ENCODE results near the gene MICAL2. TPM values are rescaled to one million over a fixed set of nuclear protein-coding genes. Genes with fewer than 3 reads are reported as not detected.
A peak's percentile ranks its signal among the peaks of the same experiment; 100 is the strongest.

The MICAL2 gene
- total and polyA plus RNA-seq, 2 donors: 17.3 to 26.8 TPM

- Histone ChIP-seq H3K4me1 (ENCODE audit: control insufficient read depth in 2 of 2, insufficient read depth in 2 of 2, low read length in 2 of 2) (peaks cover 15 to 18% of the 10 kb centered on the region in 2 donors), H3K27ac (ENCODE audit: low read depth in 1 of 2, low read length in 1 of 2) (no peak overlapping the region), H3K36me3 (ENCODE audit: control insufficient read depth in 2 of 2, insufficient read depth in 2 of 2, low read length in 1 of 2) (no peaks in the 10 kb centered on the region), H3K4me3 (ENCODE audit: low read length in 2 of 2) (no peak overlapping the region), H3K27me3 (ENCODE audit: control insufficient read depth in 2 of 2, insufficient read depth in 1 of 2, low read length in 1 of 2) (no peaks in the 10 kb centered on the region), H3K9me3 (ENCODE audit: control insufficient read depth in 2 of 2, insufficient read depth in 1 of 2, low read length in 1 of 2) (no peaks in the 10 kb centered on the region)
- no peak for DNase-seq (ENCODE audit: low read depth in 6 of 9, low spot score in 9 of 9)
- WGBS: 10% methylated on average over 1 of the region's 1 CpG
These were observed 63.7 kb downstream of the MICAL2 start for GRCh38 chr11:12174128-12174476.

GRCh38 chr11:12174477-12175143 is 64.2 kb downstream of the MICAL2 start:
- 73% methylated on average over 3 of the region's 3 CpGs for WGBS
- no peak overlapping the region for H3K4me3 ChIP-seq (ENCODE audit: low read length in 2 of 2)
- no peak overlapping the region for H3K27ac ChIP-seq (ENCODE audit: low read depth in 1 of 2, low read length in 1 of 2)
- no peaks in the 10 kb centered on the region for H3K9me3 ChIP-seq (ENCODE audit: control insufficient read depth in 2 of 2, insufficient read depth in 1 of 2, low read length in 1 of 2)
- no peaks in the 10 kb centered on the region for H3K36me3 ChIP-seq (ENCODE audit: control insufficient read depth in 2 of 2, insufficient read depth in 2 of 2, low read length in 1 of 2)
- DNase-seq (ENCODE audit: low read depth in 6 of 9, low spot score in 9 of 9): peak in 1 of 9 donors; percentile 35
- peaks cover 20 to 23% of the 10 kb centered on the region in 2 donors for H3K4me1 ChIP-seq (ENCODE audit: control insufficient read depth in 2 of 2, insufficient read depth in 2 of 2, low read length in 2 of 2)
- no peaks in the 10 kb centered on the region for H3K27me3 ChIP-seq (ENCODE audit: control insufficient read depth in 2 of 2, insufficient read depth in 1 of 2, low read length in 1 of 2)

DNA sequence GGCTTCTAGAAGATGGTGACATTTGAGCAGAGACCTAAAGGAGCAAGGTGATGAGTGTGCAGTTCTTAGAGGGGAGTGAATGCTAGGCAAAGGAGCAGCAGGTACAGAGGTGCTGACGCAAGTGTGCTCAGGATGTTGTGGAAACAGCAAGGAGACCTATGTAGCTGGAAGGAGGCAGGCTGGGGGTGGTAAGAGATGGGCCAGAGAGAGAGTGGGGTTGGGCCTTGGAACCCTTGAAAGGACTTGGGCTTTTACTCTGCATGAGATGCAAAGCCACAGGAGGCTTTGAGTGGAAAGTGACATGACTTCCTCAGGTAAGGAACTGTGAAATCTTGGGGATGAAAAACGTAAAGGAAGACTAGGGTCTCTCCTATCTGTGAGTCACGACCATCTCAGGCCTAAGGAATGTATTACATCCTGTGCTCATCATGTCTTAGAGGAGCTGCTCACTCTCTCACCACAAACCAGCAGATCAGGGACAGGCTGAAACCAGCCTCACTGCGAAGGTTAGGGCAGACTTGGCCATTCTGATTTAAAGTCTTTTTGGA is 65.4 kb downstream of the MICAL2 start:
- DNase-seq (ENCODE audit: low read depth in 6 of 9, low spot score in 9 of 9): no peak
- Histone ChIP-seq H3K27ac (ENCODE audit: low read depth in 1 of 2, low read length in 1 of 2) (no peak overlapping the region), H3K4me3 (ENCODE audit: low read length in 2 of 2) (no peak overlapping the region), H3K27me3 (ENCODE audit: control insufficient read depth in 2 of 2, insufficient read depth in 1 of 2, low read length in 1 of 2) (no peaks in the 10 kb centered on the region), H3K9me3 (ENCODE audit: control insufficient read depth in 2 of 2, insufficient read depth in 1 of 2, low read length in 1 of 2) (no peaks in the 10 kb centered on the region), H3K36me3 (ENCODE audit: control insufficient read depth in 2 of 2, insufficient read depth in 2 of 2, low read length in 1 of 2) (no peaks in the 10 kb centered on the region), H3K4me1 (ENCODE audit: control insufficient read depth in 2 of 2, insufficient read depth in 2 of 2, low read length in 2 of 2) (peaks cover 24 to 29% of the 10 kb centered on the region in 2 donors)
- 26% methylated on average over 4 of the region's 4 CpGs for WGBS

DNA sequence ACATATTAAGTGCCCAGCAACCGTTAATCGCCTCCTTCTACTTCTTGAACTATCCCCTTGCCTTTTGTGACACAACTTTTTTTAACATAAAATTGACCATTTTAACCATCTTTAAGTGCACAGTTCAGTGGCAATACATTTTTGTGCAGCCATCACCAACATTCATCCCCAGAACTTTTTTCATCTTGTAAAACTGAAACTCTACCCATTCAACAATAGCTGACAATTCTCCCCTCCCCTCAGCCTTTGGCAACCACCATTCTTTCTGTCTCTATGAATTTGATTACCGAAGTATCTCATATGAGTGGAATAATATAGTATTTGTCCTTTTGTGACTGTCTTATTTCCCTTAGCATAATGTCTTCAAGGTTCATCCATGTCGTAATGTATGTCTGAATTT is 66.0 kb downstream of the MICAL2 start:
- H3K36me3 ChIP-seq (ENCODE audit: control insufficient read depth in 2 of 2, insufficient read depth in 2 of 2, low read length in 1 of 2): no peaks in the 10 kb centered on the region
- H3K9me3 ChIP-seq (ENCODE audit: control insufficient read depth in 2 of 2, insufficient read depth in 1 of 2, low read length in 1 of 2): no peaks in the 10 kb centered on the region
- 98% methylated on average over 4 of the region's 4 CpGs for WGBS
- peaks cover 24 to 29% of the 10 kb centered on the region in 2 donors for H3K4me1 ChIP-seq (ENCODE audit: control insufficient read depth in 2 of 2, insufficient read depth in 2 of 2, low read length in 2 of 2)
- H3K27me3 ChIP-seq (ENCODE audit: control insufficient read depth in 2 of 2, insufficient read depth in 1 of 2, low read length in 1 of 2): no peaks in the 10 kb centered on the region
- no peak for DNase-seq (ENCODE audit: low read depth in 6 of 9, low spot score in 9 of 9)
- no peak overlapping the region for H3K4me3 ChIP-seq (ENCODE audit: low read length in 2 of 2)
- no peak overlapping the region for H3K27ac ChIP-seq (ENCODE audit: low read depth in 1 of 2, low read length in 1 of 2)

DNA sequence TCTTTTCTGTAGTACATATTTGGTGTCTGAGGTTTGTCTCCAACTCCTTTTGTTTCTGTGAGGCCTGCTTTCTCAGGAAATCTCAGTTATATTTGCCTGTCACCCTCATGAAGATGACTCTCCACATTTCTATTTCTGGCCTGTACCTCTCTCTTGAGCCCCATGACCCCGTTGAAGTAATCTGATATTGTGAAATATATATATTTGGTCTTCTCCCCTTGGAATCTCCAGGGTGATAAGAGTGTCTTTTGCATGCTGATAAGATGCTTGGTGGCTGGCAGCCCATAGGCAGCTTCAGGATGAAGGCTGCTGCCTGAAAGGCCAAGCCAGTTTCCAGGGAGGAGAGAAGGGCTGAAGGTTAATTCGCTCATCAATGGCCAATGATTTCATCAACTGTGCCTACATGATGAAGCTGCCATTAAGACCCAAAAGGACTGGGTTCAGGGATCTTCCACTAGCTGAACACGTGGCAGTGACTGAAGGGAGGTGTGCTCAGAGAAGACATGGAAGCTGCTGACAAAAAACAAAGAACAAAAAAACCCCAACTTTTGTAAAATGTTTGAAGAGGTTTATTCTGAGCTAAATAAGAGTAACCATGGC is 67.4 kb downstream of the MICAL2 start:
- DNase-seq (ENCODE audit: low read depth in 6 of 9, low spot score in 9 of 9): no peak
- Histone ChIP-seq H3K4me1 (ENCODE audit: control insufficient read depth in 2 of 2, insufficient read depth in 2 of 2, low read length in 2 of 2) (peaks cover 24 to 29% of the 10 kb centered on the region in 2 donors), H3K9me3 (ENCODE audit: control insufficient read depth in 2 of 2, insufficient read depth in 1 of 2, low read length in 1 of 2) (no peaks in the 10 kb centered on the region), H3K27me3 (ENCODE audit: control insufficient read depth in 2 of 2, insufficient read depth in 1 of 2, low read length in 1 of 2) (no peaks in the 10 kb centered on the region), H3K36me3 (ENCODE audit: control insufficient read depth in 2 of 2, insufficient read depth in 2 of 2, low read length in 1 of 2) (no peaks in the 10 kb centered on the region), H3K27ac (ENCODE audit: low read depth in 1 of 2, low read length in 1 of 2) (no peak overlapping the region), H3K4me3 (ENCODE audit: low read length in 2 of 2) (no peak overlapping the region)
- 55% methylated on average over 3 of the region's 3 CpGs for WGBS

DNA sequence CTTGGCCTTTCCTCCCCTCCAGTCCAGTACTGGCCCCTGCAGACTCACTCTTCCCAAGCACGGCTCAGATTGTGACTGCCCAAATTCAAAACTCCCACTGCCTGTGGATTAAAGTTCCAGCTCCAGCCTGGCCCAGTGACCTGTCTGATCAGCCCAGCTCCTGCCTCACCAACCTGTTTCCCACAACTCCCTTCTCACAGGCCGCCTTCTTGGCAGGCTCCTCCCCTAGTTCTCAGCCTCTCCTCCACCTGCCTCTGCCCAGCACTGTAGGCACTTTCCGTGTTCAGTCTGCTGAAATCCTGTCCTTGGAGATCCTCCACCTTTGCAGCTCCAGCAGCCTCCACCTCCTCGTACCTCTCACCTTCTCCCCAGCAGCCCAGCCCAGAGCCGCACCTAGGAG is 68.6 kb downstream of the MICAL2 start:
- Histone ChIP-seq H3K36me3 (ENCODE audit: control insufficient read depth in 2 of 2, insufficient read depth in 2 of 2, low read length in 1 of 2) (no peaks in the 10 kb centered on the region), H3K27ac (ENCODE audit: low read depth in 1 of 2, low read length in 1 of 2) (no peak overlapping the region), H3K27me3 (ENCODE audit: control insufficient read depth in 2 of 2, insufficient read depth in 1 of 2, low read length in 1 of 2) (no peaks in the 10 kb centered on the region), H3K9me3 (ENCODE audit: control insufficient read depth in 2 of 2, insufficient read depth in 1 of 2, low read length in 1 of 2) (no peaks in the 10 kb centered on the region), H3K4me3 (ENCODE audit: low read length in 2 of 2) (no peak overlapping the region), H3K4me1 (ENCODE audit: control insufficient read depth in 2 of 2, insufficient read depth in 2 of 2, low read length in 2 of 2) (peaks cover 24 to 29% of the 10 kb centered on the region in 2 donors)
- peak in 1 of 9 donors; percentile 40 for DNase-seq (ENCODE audit: low read depth in 6 of 9, low spot score in 9 of 9)
- 91% methylated on average over 5 of the region's 5 CpGs for WGBS

- WGBS: 61% methylated on average over 4 of the region's 4 CpGs
- H3K9me3 ChIP-seq (ENCODE audit: control insufficient read depth in 2 of 2, insufficient read depth in 1 of 2, low read length in 1 of 2): no peaks in the 10 kb centered on the region
- H3K4me1 ChIP-seq (ENCODE audit: control insufficient read depth in 2 of 2, insufficient read depth in 2 of 2, low read length in 2 of 2): peaks cover 24 to 29% of the 10 kb centered on the region in 2 donors
- H3K4me3 ChIP-seq (ENCODE audit: low read length in 2 of 2): no peak overlapping the region
- no peaks in the 10 kb centered on the region for H3K27me3 ChIP-seq (ENCODE audit: control insufficient read depth in 2 of 2, insufficient read depth in 1 of 2, low read length in 1 of 2)
- DNase-seq (ENCODE audit: low read depth in 6 of 9, low spot score in 9 of 9): peak in 1 of 9 donors; percentile 42
- no peaks in the 10 kb centered on the region for H3K36me3 ChIP-seq (ENCODE audit: control insufficient read depth in 2 of 2, insufficient read depth in 2 of 2, low read length in 1 of 2)
- no peak overlapping the region for H3K27ac ChIP-seq (ENCODE audit: low read depth in 1 of 2, low read length in 1 of 2)
These were observed 69.1 kb downstream of the MICAL2 start for GRCh38 chr11:12179531-12179930.

DNA sequence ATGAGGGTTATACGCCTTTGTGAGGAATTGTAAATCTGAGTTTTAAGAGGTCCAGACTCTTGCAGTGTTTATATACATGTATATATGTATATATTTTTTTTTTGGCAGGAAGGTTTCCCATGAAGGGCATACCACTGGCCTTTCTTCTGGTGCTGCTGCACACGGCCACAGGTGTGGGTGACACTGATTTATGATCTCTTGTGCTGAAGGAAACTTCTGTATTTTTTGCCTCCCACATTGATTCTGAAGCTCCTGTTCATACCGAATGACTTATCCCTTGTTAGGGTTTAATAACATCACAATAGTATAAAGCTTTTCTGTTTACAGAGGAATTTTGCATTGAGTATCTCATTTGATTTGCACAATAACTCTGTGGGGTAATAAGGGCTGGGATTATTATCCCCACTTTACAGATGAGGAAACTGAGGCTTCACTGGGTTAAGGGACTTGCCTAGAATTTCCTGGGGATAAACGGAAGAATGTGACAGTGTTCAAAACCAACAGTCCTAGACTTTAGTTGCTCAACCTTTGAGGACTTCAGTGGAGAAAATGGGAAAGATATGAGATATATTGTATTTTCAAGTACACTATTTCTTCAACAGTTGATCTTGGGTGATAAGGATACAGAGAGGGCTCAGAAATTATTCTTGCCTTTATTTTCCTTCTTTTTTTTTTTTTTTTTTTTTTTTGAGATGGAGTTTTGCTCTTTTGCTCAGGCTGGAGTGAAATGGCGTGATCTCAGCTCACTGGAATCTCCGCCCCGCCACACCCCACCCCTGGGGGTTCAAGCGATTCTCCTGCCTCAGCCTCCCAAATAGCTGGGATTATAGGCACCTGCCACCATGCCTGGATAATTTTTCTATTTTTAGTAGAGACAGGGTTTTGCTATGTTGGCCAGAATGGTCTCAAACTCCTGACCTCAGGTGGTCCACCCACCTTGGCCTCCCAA is 70.1 kb downstream of the MICAL2 start:
- 71% methylated on average over 8 of the region's 8 CpGs for WGBS
- DNase-seq (ENCODE audit: low read depth in 6 of 9, low spot score in 9 of 9): no peak
- Histone ChIP-seq H3K27me3 (ENCODE audit: control insufficient read depth in 2 of 2, insufficient read depth in 1 of 2, low read length in 1 of 2) (no peaks in the 10 kb centered on the region), H3K27ac (ENCODE audit: low read depth in 1 of 2, low read length in 1 of 2) (no peak overlapping the region), H3K9me3 (ENCODE audit: control insufficient read depth in 2 of 2, insufficient read depth in 1 of 2, low read length in 1 of 2) (no peaks in the 10 kb centered on the region), H3K36me3 (ENCODE audit: control insufficient read depth in 2 of 2, insufficient read depth in 2 of 2, low read length in 1 of 2) (no peaks in the 10 kb centered on the region), H3K4me1 (ENCODE audit: control insufficient read depth in 2 of 2, insufficient read depth in 2 of 2, low read length in 2 of 2) (peaks cover 24 to 30% of the 10 kb centered on the region in 2 donors), H3K4me3 (ENCODE audit: low read length in 2 of 2) (no peak overlapping the region)

DNA sequence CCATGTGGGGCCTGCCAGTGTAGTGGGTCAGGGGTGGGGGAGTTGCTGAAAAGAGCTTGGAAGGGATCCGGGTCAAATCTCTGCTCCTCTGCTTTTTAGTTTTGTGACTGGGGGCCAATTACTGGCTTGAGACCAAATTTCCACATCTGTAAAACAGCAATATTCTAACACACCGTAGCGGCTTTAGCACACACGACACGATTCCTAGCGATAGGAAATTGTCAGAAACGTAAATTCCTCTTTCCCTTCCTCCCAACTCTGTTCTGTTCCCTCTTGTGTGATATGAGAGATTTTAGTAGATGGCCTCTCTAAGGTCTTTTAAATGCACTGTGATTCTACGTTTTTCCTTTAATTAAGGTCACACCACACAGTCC is 71.9 kb downstream of the MICAL2 start:
- H3K9me3 ChIP-seq (ENCODE audit: control insufficient read depth in 2 of 2, insufficient read depth in 1 of 2, low read length in 1 of 2): no peaks in the 10 kb centered on the region
- no peaks in the 10 kb centered on the region for H3K36me3 ChIP-seq (ENCODE audit: control insufficient read depth in 2 of 2, insufficient read depth in 2 of 2, low read length in 1 of 2)
- H3K4me3 ChIP-seq (ENCODE audit: low read length in 2 of 2): no peak overlapping the region
- no peak overlapping the region for H3K27ac ChIP-seq (ENCODE audit: low read depth in 1 of 2, low read length in 1 of 2)
- no peaks in the 10 kb centered on the region for H3K27me3 ChIP-seq (ENCODE audit: control insufficient read depth in 2 of 2, insufficient read depth in 1 of 2, low read length in 1 of 2)
- H3K4me1 ChIP-seq (ENCODE audit: control insufficient read depth in 2 of 2, insufficient read depth in 2 of 2, low read length in 2 of 2): peaks cover 29 to 43% of the 10 kb centered on the region in 2 donors
- 97% methylated on average over 8 of the region's 8 CpGs for WGBS
- DNase-seq (ENCODE audit: low read depth in 6 of 9, low spot score in 9 of 9): no peak

Measured in thymus (tissue), 11 donors.